BLaER1 (cell line): ENCODE data around the gene PTPN2.

Experiments
- H3K27ac ChIP-seq: shearing (Covaris generic); formaldehyde crosslinking; 2 replicates; pipeline ENCODE4 v1.8.1; 2022
- H3K27me3 ChIP-seq: shearing (Covaris generic); formaldehyde crosslinking; 2 replicates; pipeline ENCODE4 v1.8.1; 2022
- H3K36me3 ChIP-seq: shearing (Covaris generic); formaldehyde crosslinking; 2 replicates; pipeline ENCODE4 v1.8.1; 2022
- H3K4me1 ChIP-seq: shearing (Covaris generic); formaldehyde crosslinking; 2 replicates; pipeline ENCODE4 v1.8.1; 2022
- H3K4me2 ChIP-seq: shearing (Covaris generic); formaldehyde crosslinking; 2 replicates; pipeline ENCODE4 v1.8.1; 2022
- H3K4me3 ChIP-seq: shearing (Covaris generic); formaldehyde crosslinking; 2 replicates; pipeline ENCODE4 v1.8.1; 2022
- H3K9ac ChIP-seq: shearing (Covaris generic); formaldehyde crosslinking; 2 replicates; pipeline ENCODE4 v1.8.1; 2022
- H3K9me3 ChIP-seq: shearing (Covaris generic); formaldehyde crosslinking; 2 replicates; pipeline ENCODE4 v1.8.1; 2022
- H4K20me1 ChIP-seq: shearing (Covaris generic); formaldehyde crosslinking; 2 replicates; pipeline ENCODE4 v1.8.1; 2022
- Cebpa-rat ChIP-seq: shearing (Covaris generic); IDR thresholded peaks from 2 replicates; pipeline ENCODE4 v1.8.1; 2022

PTPN2 gene

DNA sequence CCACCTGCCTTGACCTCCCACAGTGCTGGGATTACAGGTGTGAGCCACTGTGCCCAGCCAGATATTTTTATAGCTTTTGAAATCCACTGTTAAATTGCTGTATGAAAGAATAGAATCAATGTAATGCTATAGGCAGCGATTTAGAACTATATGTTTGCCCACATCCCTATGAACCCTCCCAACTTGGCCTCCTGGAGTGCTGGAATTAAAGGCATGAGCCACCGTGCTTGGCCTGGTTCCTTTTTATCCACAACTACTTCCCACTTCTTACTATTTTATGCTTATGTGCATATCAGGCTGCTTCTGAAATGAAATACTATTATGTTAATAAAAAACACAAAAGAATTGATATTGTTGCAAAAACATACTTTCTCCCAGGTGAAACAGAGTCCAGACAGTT, 11.6 kb upstream of the PTPN2 start:
- no peak overlapping the region for H3K4me3 ChIP-seq
- no peak overlapping the region for H3K9ac ChIP-seq
- H3K36me3 ChIP-seq, result no peaks in the 10 kb centered on the region
- peaks cover 41% of the 10 kb centered on the region for H3K27me3 ChIP-seq
- H4K20me1 ChIP-seq, result no peaks in the 10 kb centered on the region
- no peak overlapping the region for H3K4me2 ChIP-seq
- no peaks in the 10 kb centered on the region for H3K9me3 ChIP-seq
- TF ChIP-seq Cebpa-rat, result no peak
- no peaks in the 10 kb centered on the region for H3K4me1 ChIP-seq
- no peak overlapping the region for H3K27ac ChIP-seq

DNA sequence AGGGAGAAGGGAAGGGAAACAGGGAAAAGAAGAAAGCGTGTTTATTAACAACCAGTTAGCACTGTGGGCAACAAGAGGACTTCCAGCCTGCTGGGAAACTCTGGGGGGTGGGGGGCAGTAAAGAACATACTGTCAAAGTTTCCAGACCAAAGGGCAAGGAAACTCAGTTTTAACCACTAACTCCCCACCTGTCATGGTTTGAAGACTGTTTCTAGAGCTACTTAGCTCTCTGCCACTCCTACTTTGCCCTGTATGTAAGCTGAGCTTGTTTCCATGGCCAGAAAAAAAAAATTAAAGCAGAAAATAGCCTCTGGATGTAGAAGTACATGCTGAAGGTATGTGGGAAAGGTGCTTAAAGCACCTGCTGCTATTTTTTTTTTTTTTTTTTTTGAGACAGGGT, 11.0 kb upstream of the PTPN2 start:
- Histone ChIP-seq H3K27me3 (peaks cover 41% of the 10 kb centered on the region), H3K36me3 (no peaks in the 10 kb centered on the region), H3K9ac (no peak overlapping the region), H3K27ac (no peak overlapping the region), H3K4me3 (no peak overlapping the region), H3K4me1 (no peaks in the 10 kb centered on the region), H4K20me1 (no peaks in the 10 kb centered on the region), H3K4me2 (no peak overlapping the region), H3K9me3 (no peaks in the 10 kb centered on the region)
- TF ChIP-seq Cebpa-rat, result no peak

DNA sequence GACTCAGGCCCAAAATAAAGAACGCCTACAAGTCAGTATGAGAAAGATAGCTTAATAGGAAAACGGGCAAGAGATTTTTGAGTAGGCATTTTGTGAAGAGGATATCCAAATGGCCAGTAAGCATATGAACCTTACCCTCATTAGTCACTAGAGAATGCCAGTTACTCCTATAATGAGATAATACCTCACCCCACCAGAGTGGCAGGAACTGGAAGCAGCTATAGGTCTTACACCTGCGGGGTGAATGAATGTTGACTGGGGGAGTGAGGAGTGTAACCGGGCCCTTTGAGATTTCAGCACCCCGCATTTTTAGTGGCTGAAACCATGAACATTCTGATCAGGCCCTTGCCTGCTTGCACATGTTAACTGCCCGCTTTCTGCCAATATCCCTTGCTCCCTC, 7.5 kb upstream of the PTPN2 start:
- Histone ChIP-seq H3K27ac (no peak overlapping the region), H3K9me3 (no peaks in the 10 kb centered on the region), H3K9ac (no peak overlapping the region), H3K4me1 (peaks cover under 1% of the 10 kb centered on the region), H3K4me2 (no peak overlapping the region), H4K20me1 (no peaks in the 10 kb centered on the region), H3K27me3 (peaks cover 17% of the 10 kb centered on the region), H3K36me3 (no peaks in the 10 kb centered on the region), H3K4me3 (no peak overlapping the region)
- no peak for TF ChIP-seq Cebpa-rat

DNA sequence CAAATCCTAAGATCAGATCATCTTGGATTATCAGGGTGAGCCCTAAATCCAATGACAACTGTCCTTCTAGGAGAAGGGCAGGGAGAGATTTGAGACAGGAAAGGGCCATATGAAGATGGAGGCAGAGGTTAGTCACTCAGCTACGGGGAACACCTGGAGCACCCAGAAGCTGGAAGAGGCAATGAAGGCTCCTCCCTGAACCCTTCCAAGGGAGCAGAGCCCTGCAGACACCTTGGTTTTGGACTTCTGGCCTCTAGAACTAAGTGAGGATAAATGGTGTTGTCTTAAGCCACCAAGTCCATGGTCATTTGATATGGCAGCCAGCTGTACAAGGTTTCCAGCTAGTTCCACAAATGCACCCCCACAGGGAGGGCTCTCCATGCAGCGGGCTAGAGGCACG, 6.9 kb upstream of the PTPN2 start:
- no peak overlapping the region for H3K4me2 ChIP-seq
- H3K27ac ChIP-seq, result no peak overlapping the region
- H3K9ac ChIP-seq, result no peak overlapping the region

DNA sequence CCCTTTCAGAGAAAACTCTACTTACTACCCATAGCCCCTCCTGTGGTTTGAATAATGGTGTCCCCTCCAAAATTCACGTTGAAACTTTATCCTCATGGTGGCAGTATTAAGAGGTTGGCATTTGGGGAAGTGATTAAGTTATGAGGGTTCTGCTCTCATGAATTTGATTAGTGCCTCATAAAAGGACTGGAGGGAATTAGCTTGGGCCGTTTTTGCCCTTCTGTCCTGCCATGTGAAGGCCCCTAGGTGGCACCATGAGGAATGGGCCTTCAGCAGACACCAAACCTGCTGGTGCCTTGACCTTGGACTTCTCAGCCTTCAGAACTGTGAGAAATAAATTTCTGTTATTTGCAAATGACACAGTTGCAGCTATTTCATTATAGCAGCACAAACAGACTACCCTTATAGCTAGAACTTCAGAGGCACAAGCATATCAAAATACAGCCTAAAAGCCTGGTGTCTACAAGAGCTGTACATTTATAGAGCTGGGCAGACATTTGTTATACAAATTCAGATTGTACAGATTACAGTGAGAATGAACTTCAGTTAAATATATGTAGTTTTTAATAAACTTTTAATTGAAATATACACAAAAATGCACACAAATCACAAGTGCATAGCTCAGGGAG, 2.6 kb upstream of the PTPN2 start:
- Histone ChIP-seq H3K4me2 (no peak overlapping the region), H3K27me3 (no peaks in the 10 kb centered on the region), H4K20me1 (peaks cover 17% of the 10 kb centered on the region), H3K9me3 (no peaks in the 10 kb centered on the region), H3K36me3 (no peaks in the 10 kb centered on the region), H3K4me3 (no peak overlapping the region), H3K4me1 (peaks cover 32% of the 10 kb centered on the region), H3K27ac (no peak overlapping the region), H3K9ac (no peak overlapping the region)
- no peak for TF ChIP-seq Cebpa-rat

More for the DNA sequence above, 6.9 kb upstream of the PTPN2 start:
- H3K9me3 ChIP-seq, result no peaks in the 10 kb centered on the region
- no peaks in the 10 kb centered on the region for H3K36me3 ChIP-seq
- peaks cover 6% of the 10 kb centered on the region for H3K4me1 ChIP-seq
- TF ChIP-seq Cebpa-rat, result no peak
- peaks cover 14% of the 10 kb centered on the region for H3K27me3 ChIP-seq
- H3K4me3 ChIP-seq, result no peak overlapping the region
- H4K20me1 ChIP-seq, result no peaks in the 10 kb centered on the region

DNA sequence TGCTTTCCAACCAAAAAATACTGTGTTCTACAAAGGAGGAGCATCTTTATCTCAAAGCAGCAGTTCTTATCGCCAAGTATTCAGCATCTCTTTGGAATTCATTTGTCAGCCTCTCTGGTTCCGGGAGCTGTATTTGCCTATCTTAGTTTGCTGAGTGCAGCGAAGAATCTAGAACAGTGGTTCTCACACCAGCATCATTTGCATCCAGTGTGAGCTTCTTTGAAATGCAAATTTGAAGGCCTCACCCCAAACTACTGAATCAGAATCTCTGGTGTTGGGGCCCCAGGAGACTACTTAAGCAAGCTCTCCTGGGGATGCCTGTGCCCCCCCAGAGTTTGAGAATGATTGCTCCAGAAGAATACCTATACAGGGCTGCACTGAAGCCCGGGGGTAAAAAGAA, 1.5 kb upstream of the PTPN2 start:
- Histone ChIP-seq H3K27me3 (no peaks in the 10 kb centered on the region), H3K4me1 (peaks cover 43% of the 10 kb centered on the region), H3K4me2 (peak overlapping the region; percentile 89; the same call in 1 of the 2 replicates), H4K20me1 (peaks cover 28% of the 10 kb centered on the region), H3K4me3 (no peak overlapping the region), H3K9me3 (no peaks in the 10 kb centered on the region), H3K9ac (no peak overlapping the region), H3K27ac (no peak overlapping the region), H3K36me3 (no peaks in the 10 kb centered on the region)
- TF ChIP-seq Cebpa-rat, result no peak

DNA sequence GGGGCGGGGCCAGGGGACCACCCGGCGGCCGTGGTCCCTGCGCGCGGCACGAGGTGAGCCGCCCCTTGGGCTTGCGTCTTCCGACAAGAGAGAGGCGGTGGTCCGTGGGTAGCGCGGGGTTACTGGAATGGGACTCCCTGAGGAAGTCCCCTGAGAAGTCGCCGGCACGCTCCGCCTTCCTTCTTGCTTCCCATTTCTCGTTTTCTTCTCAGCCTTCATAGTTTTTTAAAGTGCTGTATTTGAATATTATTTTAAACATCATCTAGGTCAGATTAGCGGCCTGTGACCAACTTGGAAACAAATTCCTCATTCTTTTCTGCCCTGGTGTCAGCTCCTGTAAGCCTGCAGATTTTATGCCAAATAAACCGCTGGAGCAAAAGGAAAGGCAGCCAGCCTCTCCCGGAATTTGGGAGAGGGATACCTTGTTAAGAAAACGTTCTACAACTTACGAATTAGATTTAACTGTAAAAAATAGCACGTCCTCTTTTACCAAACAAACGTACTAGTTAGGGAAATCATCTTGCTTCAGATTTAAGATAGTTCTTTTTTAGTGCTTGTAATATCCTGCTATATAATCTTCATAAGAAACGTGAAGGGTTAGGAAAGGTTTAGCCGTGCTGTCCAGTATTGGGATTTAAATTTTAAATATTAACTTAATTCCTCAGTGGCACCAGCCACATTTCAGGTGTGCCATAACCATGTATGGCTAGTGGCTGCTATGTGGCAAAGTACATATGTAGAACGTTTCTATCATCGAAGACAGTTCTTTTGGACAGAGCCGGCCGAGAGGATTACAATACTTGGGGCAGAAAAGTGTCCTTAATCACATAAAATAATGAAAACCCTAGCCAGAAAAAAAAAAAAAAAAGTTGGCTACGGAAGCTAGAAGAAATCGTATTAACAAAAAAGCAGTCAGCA, 628 bp upstream of the PTPN2 start:
- Histone ChIP-seq H3K4me1 (peaks cover 52% of the 10 kb centered on the region), H3K9me3 (no peaks in the 10 kb centered on the region), H3K27ac (peak overlapping the region; percentile 55; the same call in 1 of the 2 replicates), H3K9ac (peak overlapping the region; percentile 70), H4K20me1 (peaks cover 37% of the 10 kb centered on the region), H3K4me3 (peak overlapping the region; percentile 97), H3K36me3 (no peaks in the 10 kb centered on the region), H3K27me3 (no peaks in the 10 kb centered on the region), H3K4me2 (peak overlapping the region; percentile 89)
- TF ChIP-seq Cebpa-rat, result no peak

DNA sequence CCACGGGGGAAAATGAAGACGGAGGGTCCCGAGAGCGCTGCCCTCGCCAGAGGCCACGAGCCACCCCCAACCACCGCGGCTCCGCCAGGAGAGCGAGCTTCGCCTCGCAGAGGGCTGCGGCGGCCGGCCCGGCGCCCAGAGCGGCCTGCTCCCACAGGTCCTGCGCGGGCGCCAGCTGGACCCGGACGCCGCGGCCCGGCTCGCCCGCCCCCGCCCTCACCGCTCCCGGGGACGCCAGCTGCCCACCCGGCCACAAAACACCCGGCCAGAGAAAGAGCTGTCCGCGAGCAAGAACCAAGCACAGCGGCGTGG, 709 bp downstream of the PTPN2 start:
- no peak for TF ChIP-seq Cebpa-rat
- no peaks in the 10 kb centered on the region for H3K27me3 ChIP-seq
- peaks cover 50% of the 10 kb centered on the region for H4K20me1 ChIP-seq
- H3K36me3 ChIP-seq, result no peaks in the 10 kb centered on the region
- H3K4me2 ChIP-seq, result peak overlapping the region; percentile 94
- peak overlapping the region; percentile 97 for H3K4me3 ChIP-seq
- peak overlapping the region; percentile 97 for H3K27ac ChIP-seq
- H3K4me1 ChIP-seq, result peaks cover 61% of the 10 kb centered on the region
- H3K9ac ChIP-seq, result peak overlapping the region; percentile 97
- H3K9me3 ChIP-seq, result peaks cover 7% of the 10 kb centered on the region; the same call in 1 of the 2 replicates

DNA sequence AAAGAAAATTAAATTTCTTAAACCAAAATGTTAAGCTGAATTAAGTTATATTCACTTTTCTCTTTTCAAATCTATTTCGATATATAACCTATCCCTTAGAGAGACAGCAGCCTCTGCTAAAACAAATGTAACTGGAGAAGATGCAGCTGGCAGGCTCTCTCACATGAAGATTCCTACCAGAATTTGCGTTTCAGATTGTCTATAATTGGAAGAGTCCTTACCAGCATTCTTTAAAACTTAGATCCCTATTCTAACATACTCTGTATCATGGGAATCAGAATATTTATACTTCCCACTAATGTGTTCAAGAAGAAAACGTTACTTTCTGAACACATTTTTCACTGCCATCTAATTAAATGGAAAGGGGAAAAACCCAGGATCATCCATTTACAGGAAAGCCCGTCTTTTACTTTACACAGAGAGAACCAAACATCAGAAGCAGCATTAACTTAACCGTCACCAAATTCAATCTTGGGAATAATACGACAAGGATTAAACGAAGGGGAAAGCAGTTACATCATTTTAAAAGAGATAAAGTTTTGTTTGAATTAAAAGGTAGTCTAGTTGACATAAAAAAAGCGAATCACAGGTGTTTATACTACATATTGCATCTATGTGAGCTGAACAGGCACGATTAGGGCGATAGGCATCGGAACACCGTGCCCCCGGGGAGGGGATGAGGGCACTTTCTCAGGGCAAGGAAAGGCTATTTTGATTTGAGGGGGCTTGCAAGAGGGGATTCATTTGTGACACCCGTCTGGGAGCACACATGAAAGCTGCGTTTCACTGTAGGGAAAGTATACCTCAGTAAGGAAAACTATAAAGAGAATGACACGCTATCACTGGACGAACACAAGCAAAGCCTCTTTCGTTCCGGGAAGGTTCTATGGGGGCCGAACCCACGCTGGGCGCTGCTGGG, 1.3 kb downstream of the PTPN2 start:
- no peaks in the 10 kb centered on the region for H3K27me3 ChIP-seq
- H3K36me3 ChIP-seq, result 0 out of 2 replicates have a peak, but pooled peaks cover 3% of the 10 kb centered on the region
- TF ChIP-seq Cebpa-rat, result no peak
- H3K27ac ChIP-seq, result peak overlapping the region; percentile 97
- H3K9ac ChIP-seq, result peak overlapping the region; percentile 97
- peak overlapping the region; percentile 97 for H3K4me3 ChIP-seq
- H4K20me1 ChIP-seq, result peaks cover 56% of the 10 kb centered on the region
- H3K4me2 ChIP-seq, result peak overlapping the region; percentile 94
- peaks cover 61% of the 10 kb centered on the region for H3K4me1 ChIP-seq
- peaks cover 8% of the 10 kb centered on the region; the same call in 1 of the 2 replicates for H3K9me3 ChIP-seq
